Urothelium cell line (cell line): ENCODE data around the gene RELCH.

Experiments used
- DNase-seq: peaks from one replicate; pipeline ENCODE4 v3.0.0; 2011; ENCODE audit warnings: low spot score, mixed read lengths
- FAIRE-seq: peaks from 2 replicates; lab custom pipeline; 2011; peaks lifted over from hg19 to GRCh38; lab: Jason Lieb, UNC

The RELCH gene

GRCh38 chr18:62335494-62335893 lies 148.4 kb downstream of the RELCH start:
- DNase-seq (no peak), FAIRE-seq (no peak)

DNA sequence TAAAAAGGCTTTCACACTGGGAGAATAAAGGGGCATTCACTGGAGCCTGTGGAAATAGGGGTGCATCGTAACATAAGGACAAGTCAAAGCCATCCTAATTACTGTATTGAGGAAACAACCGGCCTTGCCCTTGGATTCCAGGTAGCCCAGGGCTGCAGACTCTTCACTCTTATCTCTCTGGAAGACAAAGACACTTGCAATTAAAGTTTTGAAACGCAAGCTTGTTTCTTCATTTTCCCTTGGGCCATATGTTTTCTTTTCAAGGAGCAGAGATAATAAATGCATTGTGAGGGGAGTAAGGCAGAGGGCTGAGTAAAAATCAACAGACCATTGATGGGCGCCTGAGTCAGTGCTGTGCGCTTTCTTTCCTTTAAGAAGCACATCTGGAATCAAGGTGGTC lies 149.6 kb downstream of the RELCH start:
- FAIRE-seq (no peak), DNase-seq (no peak)

DNA sequence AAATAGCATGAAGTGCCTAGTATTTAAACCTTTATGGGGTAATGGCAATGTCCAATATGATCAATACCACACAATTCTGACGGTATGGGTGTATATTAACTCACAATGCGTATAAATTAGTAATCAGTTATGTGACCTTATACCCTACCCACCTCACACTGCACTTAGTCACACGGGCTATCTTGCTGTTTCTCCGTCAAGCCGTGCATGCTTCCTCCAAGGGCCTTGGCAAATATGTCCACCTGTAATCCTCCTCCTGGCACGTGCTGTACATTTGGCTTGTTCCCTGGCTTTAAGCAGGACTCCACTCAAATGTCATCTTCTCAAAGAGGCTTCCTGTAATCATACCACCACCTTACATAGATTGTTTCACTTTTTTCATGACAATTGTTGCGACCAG lies 150.3 kb downstream of the RELCH start:
- DNase-seq (no peak), FAIRE-seq (no peak)

DNA sequence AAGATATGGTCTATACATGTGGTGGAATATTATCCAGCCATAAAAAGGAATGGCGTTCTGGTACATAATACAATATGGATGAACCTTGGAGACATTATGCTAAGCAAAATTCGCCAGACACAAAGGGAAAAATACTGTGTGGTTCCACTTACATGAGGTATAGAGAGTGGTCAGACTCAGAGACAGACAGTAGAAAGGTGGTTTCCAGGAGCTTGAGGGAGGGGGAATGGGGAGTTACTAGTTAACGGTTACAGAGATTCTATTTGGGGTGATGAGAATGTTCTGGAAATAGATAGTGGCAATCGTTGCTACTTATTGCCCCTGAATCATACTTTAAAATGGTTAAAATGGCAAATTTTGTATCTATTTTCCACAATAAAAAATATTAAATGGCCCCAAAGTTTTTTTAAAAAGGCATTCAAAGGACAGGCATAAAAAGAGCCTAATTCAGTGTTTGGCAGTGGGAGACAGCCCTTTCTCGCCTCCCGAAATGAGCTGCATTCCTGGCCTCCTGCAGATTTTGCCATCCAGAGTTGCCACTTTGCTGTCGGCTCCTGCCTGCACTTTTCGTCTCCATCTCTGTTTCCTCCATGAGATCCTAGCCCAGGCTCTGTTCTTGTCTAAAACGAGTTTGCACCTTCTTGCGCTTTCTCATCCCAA lies 151.5 kb downstream of the RELCH start:
- FAIRE-seq (no peak), DNase-seq (no peak)

DNA sequence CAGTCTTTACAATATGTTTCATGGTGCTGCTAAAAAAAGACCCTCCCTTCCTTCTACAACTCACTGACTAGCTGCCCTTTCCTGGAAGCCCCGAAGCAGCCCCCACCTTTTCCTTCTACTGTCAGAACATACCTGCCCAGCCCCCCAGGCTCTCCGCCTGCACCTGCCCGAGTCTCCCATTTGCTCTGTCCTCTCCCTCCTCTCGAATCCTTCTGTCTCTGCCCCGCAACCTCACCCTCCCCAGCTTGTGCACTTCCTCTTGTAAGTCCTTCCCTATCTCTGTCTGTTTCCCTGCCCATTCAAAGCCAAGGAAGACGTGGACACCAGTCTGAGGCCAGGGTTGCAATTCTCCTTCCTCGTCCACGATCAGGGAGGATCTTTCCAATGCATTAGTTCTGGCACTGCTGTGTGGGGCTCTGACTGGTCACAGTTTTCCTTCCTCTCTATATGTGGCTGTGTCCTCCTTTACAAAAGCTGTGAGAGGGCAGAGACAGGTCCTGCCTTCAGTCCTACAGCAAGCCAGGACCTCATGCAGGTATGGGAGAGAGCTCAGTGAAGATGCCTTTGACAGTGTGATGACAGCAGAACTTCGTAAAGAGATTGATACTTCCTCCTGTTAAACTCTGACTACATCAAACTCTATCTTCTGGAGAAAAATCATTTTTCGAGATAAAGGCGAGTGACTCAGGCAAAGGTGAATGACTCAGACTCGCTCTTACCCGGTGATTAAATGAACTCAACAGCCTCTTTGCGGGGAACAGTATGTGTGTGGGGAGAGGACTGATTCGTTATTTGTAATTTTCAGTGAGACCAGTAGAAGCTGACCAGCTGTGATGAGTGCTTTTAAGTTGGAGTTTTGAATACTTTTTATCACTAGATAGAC lies 152.3 kb downstream of the RELCH start:
- FAIRE-seq = no peak
- peak; percentile 56 for DNase-seq

- FAIRE-seq = no peak
- DNase-seq = no peak
Observed at GRCh38 chr18:62340996-62341395, 153.9 kb downstream of the RELCH start.

DNA sequence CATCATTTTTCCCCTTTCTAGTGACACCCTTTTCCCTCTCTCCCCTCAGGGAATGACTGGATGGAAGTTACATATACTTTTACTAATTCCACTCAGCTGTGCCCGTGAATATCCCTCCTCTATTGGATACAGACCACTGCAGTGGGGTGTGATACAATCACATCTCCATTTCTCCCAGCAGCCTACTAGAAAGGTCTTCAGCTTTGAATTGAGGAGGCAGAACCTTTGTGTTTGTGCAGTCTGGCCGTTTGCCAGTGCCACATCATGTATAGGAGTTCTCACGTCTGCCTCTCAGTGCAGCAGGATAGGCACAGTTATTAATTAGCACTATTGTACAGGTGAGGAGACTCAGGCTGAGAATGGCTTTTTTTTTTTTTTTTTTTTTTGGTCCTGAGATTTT lies 154.4 kb downstream of the RELCH start:
- FAIRE-seq (no peak), DNase-seq (no peak)

DNA sequence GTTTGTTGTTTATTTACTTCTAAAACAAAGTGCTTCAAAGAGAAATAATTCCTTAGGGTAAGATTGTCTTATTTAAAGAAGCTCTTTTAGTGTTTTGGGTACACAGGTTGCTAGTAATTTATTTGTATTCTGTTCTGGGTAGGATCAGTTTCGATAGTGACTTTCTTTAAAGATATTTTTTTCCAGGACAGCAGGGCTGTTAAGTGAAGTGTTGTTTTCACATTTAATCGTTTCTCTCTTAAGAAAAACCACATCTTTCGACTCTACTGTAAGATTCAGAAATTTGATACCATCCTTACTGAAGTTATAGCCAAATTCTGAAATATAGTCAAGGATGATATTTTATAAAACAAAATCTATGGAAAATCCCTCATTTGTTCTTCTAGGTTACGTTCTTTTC lies 155.8 kb downstream of the RELCH start:
- FAIRE-seq (no peak), DNase-seq (no peak)

GRCh38 chr18:62343316-62343715 lies 156.3 kb downstream of the RELCH start:
- DNase-seq (no peak), FAIRE-seq (no peak)

GRCh38 chr18:62345909-62346308 lies 158.9 kb downstream of the RELCH start:
- DNase-seq (no peak), FAIRE-seq (no peak)

DNA sequence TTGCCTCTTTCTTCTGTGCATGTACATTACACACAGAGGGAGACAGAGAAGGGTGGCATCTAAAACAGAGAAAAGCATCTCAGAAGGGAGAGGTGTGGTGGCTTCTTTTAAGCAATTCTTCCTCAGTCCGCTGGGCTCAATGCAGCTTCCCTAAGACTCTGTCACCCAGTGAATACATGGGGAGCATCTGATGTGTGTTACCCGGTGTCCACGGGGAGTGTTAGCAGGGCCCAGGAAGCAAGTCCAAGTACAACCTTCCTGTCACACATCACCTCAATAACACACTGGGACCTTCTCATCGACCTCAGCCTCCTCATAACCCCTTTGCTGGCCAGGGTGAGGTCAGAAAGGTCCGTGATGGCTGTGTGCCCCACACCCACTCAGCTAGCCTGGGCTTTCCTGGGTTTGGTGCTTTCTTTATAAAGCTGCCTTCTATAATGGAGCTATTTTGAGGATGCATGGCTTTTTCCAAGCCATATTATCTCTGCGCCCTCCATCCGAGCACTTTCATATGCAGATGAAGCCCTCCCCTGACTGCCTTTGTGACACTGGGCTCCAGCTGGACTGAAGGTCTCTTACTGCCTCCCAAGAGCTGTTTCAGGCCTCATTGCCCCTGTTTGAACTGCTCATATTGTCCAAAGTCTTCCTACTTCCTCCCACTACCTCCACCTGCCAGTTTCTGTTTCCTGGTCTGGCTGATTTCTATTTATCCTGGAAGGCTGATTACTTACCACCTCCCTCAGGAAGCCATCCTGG lies 159.5 kb downstream of the RELCH start:
- no peak for DNase-seq
- FAIRE-seq = no peak

GRCh38 chr18:62347089-62347506 lies 160.0 kb downstream of the RELCH start:
- FAIRE-seq = no peak
- no peak for DNase-seq

DNA sequence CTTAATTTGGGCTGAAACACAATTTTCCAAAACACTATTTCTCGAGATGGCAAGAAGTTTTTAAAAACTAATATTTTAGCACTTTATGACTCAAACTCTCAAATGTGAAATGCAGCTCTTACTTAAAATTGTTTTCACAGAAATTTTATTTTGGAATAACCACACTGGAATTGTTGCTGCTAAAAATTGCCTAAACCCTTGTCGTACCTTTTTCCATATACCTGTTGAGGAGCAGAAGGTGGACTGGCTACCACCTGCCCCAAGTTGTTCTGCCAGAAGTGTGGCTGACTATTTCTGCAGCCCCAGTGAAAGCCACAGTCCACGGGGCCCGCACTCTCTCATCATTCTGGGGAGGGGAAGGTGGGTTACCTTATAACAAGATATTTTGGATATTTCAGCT lies 161.4 kb downstream of the RELCH start:
- DNase-seq (no peak), FAIRE-seq (no peak)

DNA sequence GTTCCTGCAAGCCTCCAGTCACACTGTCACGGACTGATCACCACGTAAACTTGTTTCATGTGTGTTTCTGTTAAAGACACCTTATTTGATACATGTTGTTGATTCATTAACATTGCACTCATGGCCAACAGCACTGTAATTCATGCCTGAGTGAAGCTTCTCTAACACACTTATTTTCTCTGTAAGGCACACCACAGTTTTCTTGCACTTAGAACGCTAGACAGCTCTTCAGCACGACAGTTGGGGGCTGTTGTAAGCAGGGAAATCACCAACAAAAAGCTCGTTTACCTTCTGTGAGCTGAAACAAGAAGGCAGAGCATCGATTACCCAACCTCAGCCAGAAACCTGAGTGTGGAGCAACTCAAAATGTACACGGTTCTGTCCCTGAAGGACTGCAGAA lies 166.1 kb downstream of the RELCH start:
- DNase-seq = no peak
- no peak for FAIRE-seq

DNA sequence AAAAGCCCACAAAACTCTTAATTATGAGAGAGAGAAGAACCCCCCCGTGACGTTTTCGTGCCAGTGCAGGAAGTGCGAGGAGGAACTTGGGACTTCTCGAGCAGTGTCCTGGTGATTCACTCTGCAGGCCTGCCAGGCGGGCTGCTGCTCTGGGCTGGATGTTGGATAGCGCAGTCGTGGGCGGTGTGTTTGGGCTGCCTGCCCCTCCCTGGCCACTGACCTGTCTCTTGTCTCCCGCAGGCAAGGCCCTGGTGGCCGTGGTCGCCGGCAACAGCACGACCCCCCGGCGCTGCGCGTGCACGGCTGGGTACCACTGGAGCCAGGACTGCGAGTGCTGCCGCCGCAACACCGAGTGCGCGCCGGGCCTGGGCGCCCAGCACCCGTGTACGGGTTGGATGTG lies 167.1 kb downstream of the RELCH start:
- no peak for DNase-seq
- no peak for FAIRE-seq

GRCh38 chr18:62357079-62357719 lies 170.1 kb downstream of the RELCH start:
- DNase-seq (no peak), FAIRE-seq (no peak)
